Neural progenitor cell (in vitro differentiated cells): ENCODE measurements around the gene ARHGAP5. TPM values are rescaled to one million over a fixed set of nuclear protein-coding genes. Genes with fewer than 3 reads are reported as not detected.

Experiments
- DNase-seq: peaks from one replicate; pipeline ENCODE4 v3.0.0-alpha.2; 2016; ENCODE audit warnings: low spot score
- H2AFZ ChIP-seq: fragments of 200-600 bp; sonication (generic); replicated peaks from 2 replicates; pipeline ENCODE4 v1.6.1; 2016; ENCODE audit warnings: antibody characterized with exemption
- H3F3A ChIP-seq: fragments of 200-600 bp; sonication (generic); 2 replicates; pipeline ENCODE4 v1.6.1; 2016; ENCODE audit warnings: antibody characterized with exemption, low read depth
- H3K27ac ChIP-seq: fragments of 200-600 bp; sonication (generic); 2 replicates; pipeline ENCODE4 v1.5.1; 2016; ENCODE audit warnings: mild to moderate bottlenecking
- H3K27me3 ChIP-seq: fragments of 200-600 bp; sonication (generic); 2 replicates; pipeline ENCODE4 v1.6.1; 2016; ENCODE audit warnings: mild to moderate bottlenecking, moderate library complexity
- H3K36me3 ChIP-seq: fragments of 200-600 bp; sonication (generic); 2 replicates; pipeline ENCODE4 v1.5.1; 2016
- H3K4me1 ChIP-seq: fragments of 200-600 bp; sonication (generic); 2 replicates; pipeline ENCODE4 v1.6.1; 2016; ENCODE audit warnings: mixed run types
- H3K4me2 ChIP-seq: fragments of 200-600 bp; sonication (generic); 2 replicates; pipeline ENCODE4 v1.6.1; 2016
- H3K4me3 ChIP-seq: fragments of 200-600 bp; sonication (generic); 2 replicates; pipeline ENCODE4 v1.5.1; 2016
- H3K79me2 ChIP-seq: fragments of 200-600 bp; sonication (generic); 2 replicates; pipeline ENCODE4 v1.6.1; 2016; ENCODE audit warnings: low read depth
- H3K9ac ChIP-seq: fragments of 200-600 bp; sonication (generic); 2 replicates; pipeline ENCODE4 v1.6.1; 2016
- H3K9me3 ChIP-seq: fragments of 200-600 bp; sonication (generic); 2 replicates; pipeline ENCODE4 v1.5.1; 2016; ENCODE audit warnings: low read depth
- H4K20me1 ChIP-seq: fragments of 200-600 bp; sonication (generic); 2 replicates; pipeline ENCODE4 v1.6.1; 2016; ENCODE audit warnings: low read depth
- H3K27ac Mint-ChIP-seq: 3 replicates; pipeline ENCODE4 v1.8.0; 2021; ENCODE audit warnings: mixed read lengths
- H3K27me3 Mint-ChIP-seq: 2 replicates; pipeline ENCODE4 v1.8.0; 2022; ENCODE audit warnings: low read depth, mild to moderate bottlenecking, inconsistent platforms, moderate library complexity, mixed read lengths; ENCODE audit not compliant: insufficient read depth
- H3K36me3 Mint-ChIP-seq: 3 replicates; pipeline ENCODE4 v1.8.0; 2021; ENCODE audit warnings: mixed read lengths
- H3K4me1 Mint-ChIP-seq: 3 replicates; pipeline ENCODE4 v1.8.0; 2021; ENCODE audit warnings: mixed read lengths
- H3K4me3 Mint-ChIP-seq: 3 replicates; pipeline ENCODE4 v1.8.0; 2021; ENCODE audit warnings: mild to moderate bottlenecking, moderate library complexity, mixed read lengths
- H3K9me3 Mint-ChIP-seq: 3 replicates; pipeline ENCODE4 v1.8.0; 2020; ENCODE audit warnings: mixed read lengths
- CTCF ChIP-seq: fragments of 200-600 bp; sonication (generic); IDR thresholded peaks from 2 replicates; pipeline ENCODE4 v1.5.1; 2017; ENCODE audit warnings: antibody characterized with exemption, mild to moderate bottlenecking
- EZH2 ChIP-seq: fragments of 200-600 bp; sonication (generic); IDR thresholded peaks from 2 replicates; pipeline ENCODE4 v1.6.1; 2017; ENCODE audit warnings: antibody characterized with exemption, mild to moderate bottlenecking, moderate library complexity
- EZH2phosphoT487 ChIP-seq: fragments of 200-600 bp; sonication (generic); IDR thresholded peaks from 2 replicates; pipeline ENCODE4 v1.6.1; 2017; ENCODE audit warnings: antibody characterized with exemption
- total RNA-seq: library from RNA; depleted of rRNA; stranded (reverse); fragments of >200 nt; gene quantifications from 2 replicates; pipeline ENCODE4 v1.2.3, GENCODE V29; 2015; ENCODE audit warnings: low replicate concordance

Gene ARHGAP5
- total RNA-seq, 1 donor from 2014 or later, result 202 TPM

GRCh38 chr14:32171469-32171868 is 94.4 kb downstream of the ARHGAP5 start:
- H3K27me3 Mint-ChIP-seq, result no peaks in the 10 kb centered on the region
- Histone ChIP-seq H4K20me1 (no peaks in the 10 kb centered on the region), H3K4me2 (no peak overlapping the region), H3K4me3 (no peak overlapping the region), H3K27ac (no peak overlapping the region), H2AFZ (no peak overlapping the region), H3K79me2 (no peaks in the 10 kb centered on the region), H3K4me1 (no peaks in the 10 kb centered on the region), H3K36me3 (no peaks in the 10 kb centered on the region), H3F3A (no peaks in the 10 kb centered on the region), H3K9me3 (no peaks in the 10 kb centered on the region), H3K27me3 (no peaks in the 10 kb centered on the region), H3K9ac (no peak overlapping the region)
- no peak overlapping the region for H3K27ac Mint-ChIP-seq
- H3K4me3 Mint-ChIP-seq, result no peak overlapping the region
- no peaks in the 10 kb centered on the region for H3K36me3 Mint-ChIP-seq
- no peaks in the 10 kb centered on the region for H3K4me1 Mint-ChIP-seq
- TF ChIP-seq EZH2phosphoT487 (no peak), EZH2 (no peak), CTCF (no peak)
- DNase-seq, result no peak
- no peaks in the 10 kb centered on the region for H3K9me3 Mint-ChIP-seq

GRCh38 chr14:32183151-32184058 is 106.3 kb downstream of the ARHGAP5 start:
- no peaks in the 10 kb centered on the region for H3K36me3 ChIP-seq
- no peak for DNase-seq
- H3K27me3 ChIP-seq, result no peaks in the 10 kb centered on the region
- no peaks in the 10 kb centered on the region for H3K27me3 Mint-ChIP-seq
- H3K4me1 Mint-ChIP-seq, result no peaks in the 10 kb centered on the region
- H2AFZ ChIP-seq, result no peak overlapping the region
- peaks cover 23% of the 10 kb centered on the region for H3K9me3 Mint-ChIP-seq
- no peak overlapping the region for H3K27ac ChIP-seq
- peaks cover 3% of the 10 kb centered on the region for H3K36me3 Mint-ChIP-seq
- H3K79me2 ChIP-seq, result no peaks in the 10 kb centered on the region
- H3K4me2 ChIP-seq, result no peak overlapping the region
- no peaks in the 10 kb centered on the region for H3F3A ChIP-seq
- no peak overlapping the region for H3K27ac Mint-ChIP-seq
- H3K4me3 ChIP-seq, result no peak overlapping the region
- no peak overlapping the region for H3K9ac ChIP-seq
- peaks cover 6% of the 10 kb centered on the region for H3K9me3 ChIP-seq
- no peaks in the 10 kb centered on the region for H4K20me1 ChIP-seq
- no peak overlapping the region for H3K4me3 Mint-ChIP-seq
- H3K4me1 ChIP-seq, result no peaks in the 10 kb centered on the region
- no peak for TF ChIP-seq EZH2phosphoT487
- no peak for TF ChIP-seq CTCF
- no peak for TF ChIP-seq EZH2

- Histone ChIP-seq H3K4me2 (no peak overlapping the region), H3K9ac (no peak overlapping the region), H3K4me3 (no peak overlapping the region), H2AFZ (no peak overlapping the region), H3K4me1 (no peaks in the 10 kb centered on the region), H3K9me3 (peaks cover 6% of the 10 kb centered on the region), H4K20me1 (no peaks in the 10 kb centered on the region), H3K27me3 (no peaks in the 10 kb centered on the region), H3K36me3 (no peaks in the 10 kb centered on the region), H3K27ac (no peak overlapping the region), H3F3A (no peaks in the 10 kb centered on the region), H3K79me2 (no peaks in the 10 kb centered on the region)
- Mint-ChIP-seq H3K36me3 (peaks cover 3% of the 10 kb centered on the region), H3K9me3 (peaks cover 17% of the 10 kb centered on the region), H3K4me3 (no peak overlapping the region), H3K27ac (no peak overlapping the region), H3K27me3 (no peaks in the 10 kb centered on the region), H3K4me1 (no peaks in the 10 kb centered on the region)
- DNase-seq, result no peak
- no peak for TF ChIP-seq EZH2
- no peak for TF ChIP-seq CTCF
- TF ChIP-seq EZH2phosphoT487, result no peak
These were observed 108.0 kb downstream of the ARHGAP5 start for GRCh38 chr14:32185097-32185496.
